Skeletal muscle cell (primary cell): ENCODE results near the gene GSTM4.

Source experiments
- DNase-seq: peaks from one replicate; pipeline ENCODE4 v3.0.0-alpha.2; 2010; ENCODE audit warnings: low read depth
- H3K4me3 ChIP-seq: 2 replicates; pipeline ENCODE4 v1.5.1; 2011; ENCODE audit warnings: low read depth, mild to moderate bottlenecking, control low read depth, low read length, moderate library complexity

Gene GSTM4

GRCh38 chr1:109635862-109636200 is 20.1 kb upstream of the GSTM4 start:
- no peak overlapping the region for H3K4me3 ChIP-seq
- no peak for DNase-seq

- no peak overlapping the region for H3K4me3 ChIP-seq
- DNase-seq, result no peak
Observed at GRCh38 chr1:109636201-109636952, 19.5 kb upstream of the GSTM4 start.

- H3K4me3 ChIP-seq, result no peak overlapping the region
- no peak for DNase-seq
Observed at GRCh38 chr1:109637446-109637845, 18.5 kb upstream of the GSTM4 start.

GRCh38 chr1:109639063-109639840 is 16.6 kb upstream of the GSTM4 start:
- no peak for DNase-seq
- no peak overlapping the region for H3K4me3 ChIP-seq

GRCh38 chr1:109639841-109640184 is 16.1 kb upstream of the GSTM4 start:
- no peak overlapping the region for H3K4me3 ChIP-seq
- no peak for DNase-seq

- DNase-seq, result no peak
- no peak overlapping the region for H3K4me3 ChIP-seq
Observed at GRCh38 chr1:109640285-109640865, 15.5 kb upstream of the GSTM4 start.

GRCh38 chr1:109641078-109641740 is 14.7 kb upstream of the GSTM4 start:
- no peak for DNase-seq

GRCh38 chr1:109641861-109642260 is 14.0 kb upstream of the GSTM4 start:
- DNase-seq, result no peak
- no peak overlapping the region for H3K4me3 ChIP-seq

More at GRCh38 chr1:109641078-109641740, 14.7 kb upstream of the GSTM4 start:
- H3K4me3 ChIP-seq, result no peak overlapping the region

GRCh38 chr1:109642626-109643025 is 13.3 kb upstream of the GSTM4 start:
- H3K4me3 ChIP-seq, result no peak overlapping the region
- no peak for DNase-seq

GRCh38 chr1:109643385-109644230 is 12.3 kb upstream of the GSTM4 start:
- no peak for DNase-seq
- no peak overlapping the region for H3K4me3 ChIP-seq

GRCh38 chr1:109644670-109645069 is 11.2 kb upstream of the GSTM4 start:
- H3K4me3 ChIP-seq, result no peak overlapping the region
- DNase-seq, result no peak

- DNase-seq, result no peak
- peak overlapping the region; percentile 26 for H3K4me3 ChIP-seq
Observed at GRCh38 chr1:109649491-109649914, 6.4 kb upstream of the GSTM4 start.

GRCh38 chr1:109650609-109651008 is 5.3 kb upstream of the GSTM4 start:
- no peak for DNase-seq
- no peak overlapping the region for H3K4me3 ChIP-seq

- DNase-seq, result no peak
- no peak overlapping the region for H3K4me3 ChIP-seq
Observed at GRCh38 chr1:109652402-109652801, 3.5 kb upstream of the GSTM4 start.

GRCh38 chr1:109653306-109653705 is 2.6 kb upstream of the GSTM4 start:
- H3K4me3 ChIP-seq, result no peak overlapping the region
- DNase-seq, result no peak

GRCh38 chr1:109654519-109654918 is 1.4 kb upstream of the GSTM4 start:
- H3K4me3 ChIP-seq, result no peak overlapping the region
- no peak for DNase-seq

GRCh38 chr1:109657395-109657794 is 1.5 kb downstream of the GSTM4 start:
- no peak overlapping the region for H3K4me3 ChIP-seq
- no peak for DNase-seq

- DNase-seq, result no peak
- H3K4me3 ChIP-seq, result no peak overlapping the region
Observed at GRCh38 chr1:109657970-109658369, 2.1 kb downstream of the GSTM4 start.

GRCh38 chr1:109658533-109659042 is 2.7 kb downstream of the GSTM4 start:
- H3K4me3 ChIP-seq, result no peak overlapping the region
- no peak for DNase-seq
